ENCODE data around the gene ANO1.

- TF ChIP-seq EZH2 (IDR thresholded peaks at IDR 0.05) (no peak), POLR2AphosphoS5 (IDR thresholded peaks at IDR 0.05; ENCODE audit: borderline replicate concordance, low read depth, low read length) (no peak), FOXP2 (optimal IDR thresholded peaks at IDR 0.05; ENCODE audit: control extremely low read depth, extremely low read length, insufficient read depth) (no peak)
Observed at GRCh38 chr11:70138403-70138802, 60.3 kb downstream of the ANO1 start.

Measured in SK-N-MC (cell line).